ENCODE results near the gene GMDS. TPM values are rescaled to one million over a fixed set of nuclear protein-coding genes. Genes with fewer than 3 reads are reported as not detected.

Gene GMDS
- polyA plus RNA-seq, 1 experiment, result 7.1 TPM

DNA sequence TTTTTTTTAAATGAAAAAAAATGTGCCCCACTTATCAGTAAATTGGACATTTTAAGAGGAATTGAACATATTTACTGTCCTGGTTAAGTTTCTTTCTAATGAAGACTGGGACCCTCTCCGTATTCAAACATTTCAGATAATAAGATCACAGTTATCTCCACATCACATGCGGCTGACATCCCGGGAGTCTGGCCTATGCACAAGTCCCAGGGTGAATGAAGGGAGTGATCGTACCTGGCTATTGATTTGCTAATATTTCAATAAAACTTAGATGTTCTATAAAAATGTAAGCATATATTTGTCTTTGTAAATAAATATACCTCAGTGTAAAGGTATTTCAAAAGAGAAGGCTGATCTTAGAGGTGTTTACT, 577.6 kb downstream of the GMDS start:
- ChIA-PET CTCF (no interaction called here), POLR2A (no interaction called here)
- TF ChIP-seq, protein P1, sequence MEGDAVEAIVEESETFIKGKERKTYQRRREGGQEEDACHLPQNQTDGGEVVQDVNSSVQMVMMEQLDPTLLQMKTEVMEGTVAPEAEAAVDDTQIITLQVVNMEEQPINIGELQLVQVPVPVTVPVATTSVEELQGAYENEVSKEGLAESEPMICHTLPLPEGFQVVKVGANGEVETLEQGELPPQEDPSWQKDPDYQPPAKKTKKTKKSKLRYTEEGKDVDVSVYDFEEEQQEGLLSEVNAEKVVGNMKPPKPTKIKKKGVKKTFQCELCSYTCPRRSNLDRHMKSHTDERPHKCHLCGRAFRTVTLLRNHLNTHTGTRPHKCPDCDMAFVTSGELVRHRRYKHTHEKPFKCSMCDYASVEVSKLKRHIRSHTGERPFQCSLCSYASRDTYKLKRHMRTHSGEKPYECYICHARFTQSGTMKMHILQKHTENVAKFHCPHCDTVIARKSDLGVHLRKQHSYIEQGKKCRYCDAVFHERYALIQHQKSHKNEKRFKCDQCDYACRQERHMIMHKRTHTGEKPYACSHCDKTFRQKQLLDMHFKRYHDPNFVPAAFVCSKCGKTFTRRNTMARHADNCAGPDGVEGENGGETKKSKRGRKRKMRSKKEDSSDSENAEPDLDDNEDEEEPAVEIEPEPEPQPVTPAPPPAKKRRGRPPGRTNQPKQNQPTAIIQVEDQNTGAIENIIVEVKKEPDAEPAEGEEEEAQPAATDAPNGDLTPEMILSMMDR (IDR thresholded peaks at IDR 0.05; ENCODE audit: insufficient read depth, low read depth, low read length), result no peak
- no peaks in the 10 kb centered on the region for H3K27me3 ChIP-seq (ENCODE audit: control insufficient read depth, insufficient read depth, low read length)
- no peaks in the 10 kb centered on the region for H3K36me3 ChIP-seq (ENCODE audit: control insufficient read depth, insufficient read depth, low read length)
- DNase-seq (ENCODE audit: low read depth), result no peak
- no peak overlapping the region for H3K4me3 ChIP-seq (ENCODE audit: low read depth, low read length)

DNA sequence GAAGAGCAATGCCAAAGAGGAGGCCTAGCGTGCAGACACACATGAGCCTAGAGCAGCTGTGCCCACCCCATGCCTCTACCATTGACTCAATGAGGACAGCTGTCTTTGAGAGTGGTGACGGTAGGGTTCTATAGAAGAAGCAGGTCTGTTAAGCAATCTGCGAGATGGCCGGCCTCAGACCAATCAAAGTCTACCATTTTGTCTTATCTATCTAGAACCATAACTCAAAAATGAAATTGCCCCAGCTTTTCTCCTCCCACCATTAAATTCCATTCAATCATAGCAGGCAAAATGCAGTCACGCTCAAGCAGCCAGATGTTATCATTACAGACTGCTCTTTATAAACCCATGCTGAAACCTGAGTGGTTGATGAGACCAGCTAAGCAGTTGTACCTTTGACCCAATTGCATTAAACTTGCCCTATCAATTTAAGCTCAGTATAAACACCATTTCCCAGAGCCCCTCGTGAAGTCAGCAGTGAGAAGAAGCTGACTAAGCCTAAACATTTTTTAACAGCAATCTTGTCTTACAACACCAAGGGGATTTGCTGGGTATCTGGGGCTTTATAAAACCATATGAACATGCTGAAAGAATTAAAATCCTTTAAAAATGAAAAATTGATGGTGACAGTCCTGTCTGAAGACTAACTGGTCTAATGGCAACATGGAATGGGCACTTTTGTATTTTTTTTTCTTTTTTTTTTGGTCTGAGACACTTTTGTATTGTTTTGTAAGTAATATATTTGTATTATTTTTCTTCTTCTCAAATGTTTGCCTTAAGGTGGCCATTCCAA, 578.2 kb downstream of the GMDS start:
- TF ChIP-seq, protein P1 (IDR thresholded peaks at IDR 0.05; ENCODE audit: insufficient read depth, low read depth, low read length), result no peak
- H3K36me3 ChIP-seq (ENCODE audit: control insufficient read depth, insufficient read depth, low read length), result no peaks in the 10 kb centered on the region
- POLR2A ChIA-PET, result no interaction called here
- H3K4me3 ChIP-seq (ENCODE audit: low read depth, low read length), result no peak overlapping the region
- CTCF ChIA-PET, result interaction anchor here (0.9 to 1.6 kb wide), 2 partner anchors 20 to 55 kb away, joined by 3 to 4 read pairs; no protein-coding TSS in a partner anchor
- H3K27me3 ChIP-seq (ENCODE audit: control insufficient read depth, insufficient read depth, low read length), result no peaks in the 10 kb centered on the region
- peak; percentile 46 for DNase-seq (ENCODE audit: low read depth)

DNA sequence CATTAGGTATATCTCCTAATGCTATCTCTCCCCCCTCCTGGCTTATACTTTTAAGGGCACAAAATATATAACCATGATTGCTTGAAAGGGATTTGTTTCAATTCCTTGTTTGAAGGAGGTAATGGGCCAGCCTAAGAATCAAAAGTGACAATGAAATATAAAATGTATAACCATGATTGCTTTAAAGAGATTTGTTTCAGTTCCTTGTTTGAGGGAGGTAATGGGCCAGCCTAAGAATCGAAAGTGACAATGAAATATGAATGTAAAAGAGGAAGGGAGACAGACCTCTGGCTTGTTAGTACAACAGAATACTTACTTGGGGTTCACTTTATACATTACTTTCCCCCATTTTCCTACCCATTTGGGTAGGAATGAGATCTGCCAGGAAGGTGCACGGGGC, 580.2 kb downstream of the GMDS start:
- ChIA-PET POLR2A (no interaction called here), CTCF (no interaction called here)
- Histone ChIP-seq H3K4me3 (ENCODE audit: low read depth, low read length) (no peak overlapping the region), H3K36me3 (ENCODE audit: control insufficient read depth, insufficient read depth, low read length) (no peaks in the 10 kb centered on the region), H3K27me3 (ENCODE audit: control insufficient read depth, insufficient read depth, low read length) (no peaks in the 10 kb centered on the region)
- TF ChIP-seq, protein P1 (IDR thresholded peaks at IDR 0.05; ENCODE audit: insufficient read depth, low read depth, low read length), result no peak
- no peak for DNase-seq (ENCODE audit: low read depth)

DNA sequence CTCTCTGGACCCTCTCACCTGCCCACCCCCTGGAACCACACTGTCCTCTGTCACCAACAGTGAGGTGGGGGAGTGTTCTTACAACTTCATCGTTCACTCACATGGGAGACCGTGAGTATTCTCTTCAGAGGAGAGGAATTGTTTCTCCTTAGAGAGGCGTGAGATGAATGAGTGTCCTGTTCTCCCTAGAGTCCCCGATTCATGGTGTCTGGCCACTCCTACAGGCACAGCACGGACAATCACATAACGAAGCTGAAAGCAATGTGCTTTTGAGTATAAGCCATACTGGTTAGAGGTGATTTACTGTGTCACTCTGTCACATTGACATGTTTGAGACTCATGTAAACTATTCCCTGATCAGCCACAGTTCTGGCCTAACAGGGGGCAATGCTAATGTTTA, 581.1 kb downstream of the GMDS start:
- DNase-seq (ENCODE audit: low read depth), result no peak
- H3K4me3 ChIP-seq (ENCODE audit: low read depth, low read length), result no peak overlapping the region
- ChIA-PET CTCF (no interaction called here), POLR2A (no interaction called here)
- TF ChIP-seq, protein P1 (IDR thresholded peaks at IDR 0.05; ENCODE audit: insufficient read depth, low read depth, low read length), result no peak
- H3K36me3 ChIP-seq (ENCODE audit: control insufficient read depth, insufficient read depth, low read length), result no peaks in the 10 kb centered on the region
- no peaks in the 10 kb centered on the region for H3K27me3 ChIP-seq (ENCODE audit: control insufficient read depth, insufficient read depth, low read length)

DNA sequence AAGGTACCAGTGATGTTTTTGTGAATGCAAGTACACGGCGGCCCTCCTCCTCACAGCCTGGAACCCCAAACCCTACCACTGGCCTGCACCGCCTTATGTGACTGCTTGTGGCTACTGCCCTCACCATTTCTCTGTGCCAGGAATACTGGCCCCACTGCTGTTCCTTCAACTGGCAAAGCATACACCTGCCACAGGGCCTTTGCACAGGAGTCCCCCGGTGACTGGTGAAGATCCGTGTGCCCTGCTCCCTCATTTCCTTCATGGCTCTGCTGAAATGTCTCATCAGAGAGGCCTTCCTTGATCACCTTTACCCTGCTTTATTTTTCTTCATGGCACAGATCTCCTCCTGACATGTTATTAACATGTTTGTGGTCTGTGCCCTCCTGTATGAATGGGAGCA, 581.9 kb downstream of the GMDS start:
- H3K27me3 ChIP-seq (ENCODE audit: control insufficient read depth, insufficient read depth, low read length), result no peaks in the 10 kb centered on the region
- CTCF ChIA-PET, result interaction anchor here (0.7 kb wide), 1 partner anchor 22 kb away, joined by 3 read pairs; no protein-coding TSS in a partner anchor
- H3K4me3 ChIP-seq (ENCODE audit: low read depth, low read length), result no peak overlapping the region
- DNase-seq (ENCODE audit: low read depth), result no peak
- TF ChIP-seq, protein P1 (IDR thresholded peaks at IDR 0.05; ENCODE audit: insufficient read depth, low read depth, low read length), result no peak
- POLR2A ChIA-PET, result no interaction called here
- no peaks in the 10 kb centered on the region for H3K36me3 ChIP-seq (ENCODE audit: control insufficient read depth, insufficient read depth, low read length)

Measured in BJ (cell line).